CD4-positive, alpha-beta memory T cell (primary cell): Measurements from ENCODE around the gene PPP1R12A. TPM values are rescaled to one million over a fixed set of nuclear protein-coding genes. Genes with fewer than 3 reads are reported as not detected.

Experiments used
- CTCF ChIA-PET: fragments of 350-600 bp; sonication (Branson Sonifier 250); formaldehyde crosslinking; loops from one replicate; lab custom pipeline; 2021; ENCODE audit warnings: inconsistent platforms; ENCODE audit not compliant: partially characterized antibody; lab: Charles Lee
- POLR2A ChIA-PET: fragments of 350-600 bp; sonication (Branson Sonifier 250); formaldehyde crosslinking; loops from one replicate; lab custom pipeline; 2021; ENCODE audit not compliant: partially characterized antibody; lab: Charles Lee
- DNase-seq, 5 donors: peaks; one replicate each; pipeline versions ENCODE4 v3.0.0 to v3.0.0-alpha.2; 2020 to 2022; ENCODE audit warnings: mixed read lengths in 1 of 5
- H3K27ac ChIP-seq: one replicate; pipeline ENCODE4 v1.7.0; 2013; ENCODE audit warnings: low read depth, low read length
- H3K27me3 ChIP-seq: 2 replicates; pipeline ENCODE4 v1.7.0; 2013; ENCODE audit warnings: mild to moderate bottlenecking, low read length, moderate library complexity; ENCODE audit not compliant: insufficient read depth
- H3K36me3 ChIP-seq: 2 replicates; pipeline ENCODE4 v1.7.0; 2013; ENCODE audit warnings: mild to moderate bottlenecking, low read length, moderate library complexity; ENCODE audit not compliant: insufficient read depth
- H3K4me1 ChIP-seq: 2 replicates; pipeline ENCODE4 v1.7.0; 2013; ENCODE audit warnings: mild to moderate bottlenecking, low read length, moderate library complexity; ENCODE audit not compliant: insufficient read depth
- H3K4me3 ChIP-seq, 2 donors: one replicate each; pipeline ENCODE4 v1.7.0; 2013; ENCODE audit warnings: low read length in 2 of 2, mild to moderate bottlenecking in 1 of 2
- H3K9me3 ChIP-seq, 2 donors: one replicate each; pipeline ENCODE4 v1.7.0; 2013; ENCODE audit warnings: low read length in 2 of 2, control low read depth in 1 of 2; ENCODE audit not compliant: control insufficient read depth in 1 of 2
- H3K27ac Mint-ChIP-seq, 7 donors: one replicate each; pipeline ENCODE4 v1.8.0; 2020 to 2021; ENCODE audit warnings: mixed read lengths in 7 of 7, mild to moderate bottlenecking in 6 of 7, inconsistent platforms in 3 of 7, moderate library complexity in 3 of 7
- H3K27me3 Mint-ChIP-seq, 2 donors: one replicate each; pipeline ENCODE4 v1.8.0; 2020 to 2021; ENCODE audit warnings: mixed read lengths in 2 of 2
- H3K36me3 Mint-ChIP-seq, 2 donors: one replicate each; pipeline ENCODE4 v1.8.0; 2020 to 2021; ENCODE audit warnings: mixed read lengths in 2 of 2, inconsistent platforms in 1 of 2, mild to moderate bottlenecking in 1 of 2
- H3K4me1 Mint-ChIP-seq, 4 donors: one replicate each; pipeline ENCODE4 v1.8.0; 2020 to 2021; ENCODE audit warnings: mixed read lengths in 4 of 4, mild to moderate bottlenecking in 1 of 4
- H3K4me3 Mint-ChIP-seq, 8 donors: one replicate each; pipeline ENCODE4 v1.8.0; 2020 to 2021; ENCODE audit warnings: mixed read lengths in 8 of 8, mild to moderate bottlenecking in 7 of 8, moderate library complexity in 6 of 8, inconsistent platforms in 3 of 8
- H3K9me3 Mint-ChIP-seq, 8 donors: one replicate each; pipeline ENCODE4 v1.8.0; 2020 to 2021; ENCODE audit warnings: mixed read lengths in 8 of 8, mild to moderate bottlenecking in 5 of 8, inconsistent platforms in 3 of 8, moderate library complexity in 1 of 8
- intact Hi-C: fragments of 100-400 bp; cut with micrococcal nuclease; formaldehyde crosslinking; loops from one replicate; pipeline ENCODE4 v1.15.1; 2023
- polyA plus RNA-seq, 2 donors: library from polyadenylated mRNA; unstranded; fragments of 300-500 nt; fragmentation: Illumina TruSeq; gene quantifications; one replicate each; pipeline ENCODE4 v1.2.3, GENCODE V29; 2021
- total RNA-seq, 2 experiments: library from RNA; stranded (reverse); gene quantifications; one replicate each; pipeline ENCODE4 v1.2.3, GENCODE V29; 2021

PPP1R12A gene
- total and polyA plus RNA-seq, 4 experiments from 2014 or later: 73.1 to 130 (median 128) TPM

DNA sequence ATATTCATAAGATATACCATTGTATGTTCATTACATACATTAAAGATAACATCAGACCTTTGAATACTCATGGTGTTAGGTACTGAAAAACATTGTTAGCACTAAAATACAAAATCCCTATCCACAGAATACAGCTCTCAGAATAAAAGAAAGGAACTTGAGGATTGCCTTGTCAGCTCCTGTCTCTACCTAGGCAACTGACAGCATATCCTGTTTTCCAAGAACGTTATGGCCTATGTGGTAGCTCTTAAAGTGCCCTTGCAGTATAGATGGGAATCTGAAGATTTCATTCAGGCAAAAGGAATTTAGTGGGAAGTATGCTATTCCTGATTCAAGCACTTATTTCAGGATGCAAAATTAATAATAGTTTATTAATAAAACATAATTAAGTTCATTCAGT, 1.8 kb upstream of the PPP1R12A start:
- Histone ChIP-seq H3K27me3 (no peaks in the 10 kb centered on the region), H3K9me3 (no peaks in the 10 kb centered on the region), H3K4me3 (no peak overlapping the region), H3K27ac (no peak overlapping the region), H3K4me1 (peaks cover 29% of the 10 kb centered on the region), H3K36me3 (no peaks in the 10 kb centered on the region)
- peaks cover 21 to 49% (median 30%) of the 10 kb centered on the region in 4 donors for H3K4me1 Mint-ChIP-seq
- CTCF ChIA-PET: interaction anchor here (1.1 kb wide), 1 partner anchor 50 kb away, joined by 3 read pairs; no protein-coding TSS in a partner anchor
- peak overlapping the region in 1 of 7 donors; percentile 97 for H3K27ac Mint-ChIP-seq
- no peak overlapping the region for H3K4me3 Mint-ChIP-seq
- no peaks in the 10 kb centered on the region for H3K27me3 Mint-ChIP-seq
- peaks cover 0 to 3% (median 0%) of the 10 kb centered on the region in 8 donors for H3K9me3 Mint-ChIP-seq
- H3K36me3 Mint-ChIP-seq: peaks cover 0 to 22% of the 10 kb centered on the region in 2 donors
- POLR2A ChIA-PET: interaction anchor here (1.5 kb wide), 1 partner anchor 9 kb away, joined by 4 read pairs; no protein-coding TSS in a partner anchor
- DNase-seq: no peak
- intact Hi-C loops: no loop called here

DNA sequence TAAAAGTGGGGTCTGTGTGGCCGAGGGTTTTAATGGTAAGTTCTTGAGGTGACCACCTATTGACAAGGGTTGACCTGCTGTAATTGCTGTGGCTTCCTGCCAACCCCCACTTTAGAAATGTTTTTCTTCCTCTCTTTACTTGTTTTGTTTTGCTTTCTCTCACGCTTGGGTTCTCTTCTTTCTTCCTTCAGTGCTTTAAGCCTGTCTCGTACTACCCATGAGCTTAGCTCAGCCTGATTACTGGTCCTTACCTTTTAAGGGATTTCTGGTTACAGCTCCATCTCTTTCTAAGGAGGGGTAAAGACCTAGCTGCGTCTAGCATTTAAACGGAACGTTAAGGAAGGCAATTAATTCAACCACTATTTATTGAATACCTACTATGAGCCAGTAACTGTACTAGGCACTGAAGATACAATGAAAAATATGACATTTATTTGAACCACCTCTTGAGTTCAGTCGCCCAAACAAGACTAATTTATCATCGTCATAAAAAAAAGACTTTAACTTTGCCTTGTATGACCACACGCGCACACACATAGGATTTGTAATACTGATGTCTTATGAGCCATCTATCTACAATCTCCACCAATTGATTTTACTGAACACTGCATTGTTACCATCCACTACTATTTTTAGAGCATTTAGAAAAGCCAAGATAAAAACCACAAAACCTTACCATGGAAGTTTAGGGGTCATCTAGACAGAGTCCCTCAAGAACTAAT, 888 bp upstream of the PPP1R12A start:
- intact Hi-C loops: loop anchor here (2.0 kb wide), 2 partner anchors 49 to 251 kb away; no protein-coding TSS in a partner anchor
- CTCF ChIA-PET: interaction anchor here (1.1 to 2.8 kb wide), 3 partner anchors 50 to 251 kb away, joined by 3 to 12 read pairs (median 3); no protein-coding TSS in a partner anchor
- H3K9me3 Mint-ChIP-seq: peaks cover 0 to 3% (median 0%) of the 10 kb centered on the region in 8 donors
- H3K27me3 ChIP-seq: no peaks in the 10 kb centered on the region
- H3K9me3 ChIP-seq: no peaks in the 10 kb centered on the region
- peaks cover 25 to 56% (median 36%) of the 10 kb centered on the region in 4 donors for H3K4me1 Mint-ChIP-seq
- peak overlapping the region; percentile 89 to 99 (median 98) for H3K27ac Mint-ChIP-seq
- H3K36me3 Mint-ChIP-seq: peaks cover 0 to 22% of the 10 kb centered on the region in 2 donors
- H3K27me3 Mint-ChIP-seq: no peaks in the 10 kb centered on the region
- peak overlapping the region; percentile 91 to 100 (median 96) for H3K4me3 Mint-ChIP-seq
- peak overlapping the region; percentile 80 to 90 for H3K4me3 ChIP-seq
- no peaks in the 10 kb centered on the region for H3K36me3 ChIP-seq
- peaks cover 34% of the 10 kb centered on the region for H3K4me1 ChIP-seq
- peak overlapping the region; percentile 91 for H3K27ac ChIP-seq
- no peak for DNase-seq
- POLR2A ChIA-PET: interaction anchor here (0.7 to 1.5 kb wide), 4 partner anchors 8 to 41 kb away, joined by 3 to 4 read pairs (median 3); no protein-coding TSS in a partner anchor

DNA sequence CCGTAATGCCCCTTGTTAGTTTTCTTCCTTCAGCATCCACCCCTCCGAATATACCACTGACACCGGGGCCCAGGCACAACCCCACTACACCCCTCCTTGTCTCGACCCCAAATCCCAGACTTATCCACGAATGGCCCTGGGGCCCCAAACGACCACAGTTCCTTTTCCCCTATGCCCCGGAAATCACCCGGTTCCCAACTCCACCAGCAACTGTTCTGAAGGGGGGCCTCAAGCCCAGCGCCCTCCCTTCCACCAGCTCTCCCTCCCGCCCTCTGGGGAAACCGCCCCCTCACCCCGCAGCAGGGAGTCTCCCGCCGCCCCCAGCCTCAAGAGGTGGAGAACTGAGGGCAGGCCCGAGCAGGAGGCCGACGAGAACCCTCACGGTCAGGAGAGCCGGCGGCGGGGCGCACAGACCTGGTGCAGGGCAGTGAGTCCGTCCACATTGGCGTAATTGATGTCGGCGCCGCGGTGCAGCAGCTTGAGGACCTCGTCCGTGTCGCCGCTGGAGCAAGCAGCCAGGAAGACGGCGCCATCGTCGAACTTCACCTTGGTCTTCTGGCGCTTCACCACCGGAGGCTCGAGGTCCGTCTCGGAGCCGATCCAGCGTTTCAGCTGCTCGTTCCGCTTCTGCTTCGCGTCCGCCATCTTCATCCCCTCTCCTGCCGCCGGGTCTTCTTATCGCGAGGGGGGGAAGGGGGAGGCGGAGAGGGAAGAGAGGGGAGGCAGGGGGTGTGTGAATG, 446 bp downstream of the PPP1R12A start:
- H3K4me3 Mint-ChIP-seq: peak overlapping the region; percentile 91 to 100 (median 96)
- H3K9me3 ChIP-seq: no peaks in the 10 kb centered on the region
- H3K4me1 Mint-ChIP-seq: peaks cover 32 to 65% (median 45%) of the 10 kb centered on the region in 4 donors
- DNase-seq: peak in 2 of 5 donors; percentile 55 to 69
- H3K27me3 ChIP-seq: no peaks in the 10 kb centered on the region
- intact Hi-C loops: loop anchor here (2.0 kb wide), 2 partner anchors 48 to 252 kb away; no protein-coding TSS in a partner anchor
- peaks cover 0 to 3% (median 0%) of the 10 kb centered on the region in 8 donors for H3K9me3 Mint-ChIP-seq
- no peaks in the 10 kb centered on the region for H3K36me3 ChIP-seq
- no peaks in the 10 kb centered on the region for H3K27me3 Mint-ChIP-seq
- ChIA-PET POLR2A (interaction anchor here (0.6 to 1.4 kb wide), 4 partner anchors 39 to 336 kb away, joined by 3 to 6 read pairs (median 4); no protein-coding TSS in a partner anchor), CTCF (interaction anchor here (1.3 to 2.8 kb wide), 4 partner anchors 43 to 253 kb away, joined by 3 to 12 read pairs (median 4); no protein-coding TSS in a partner anchor)
- H3K4me3 ChIP-seq: peak overlapping the region; percentile 68 to 90
- peak overlapping the region; percentile 89 to 99 (median 98) for H3K27ac Mint-ChIP-seq
- peaks cover 0 to 22% of the 10 kb centered on the region in 2 donors for H3K36me3 Mint-ChIP-seq
- H3K4me1 ChIP-seq: peaks cover 42% of the 10 kb centered on the region
- peak overlapping the region; percentile 91 for H3K27ac ChIP-seq

DNA sequence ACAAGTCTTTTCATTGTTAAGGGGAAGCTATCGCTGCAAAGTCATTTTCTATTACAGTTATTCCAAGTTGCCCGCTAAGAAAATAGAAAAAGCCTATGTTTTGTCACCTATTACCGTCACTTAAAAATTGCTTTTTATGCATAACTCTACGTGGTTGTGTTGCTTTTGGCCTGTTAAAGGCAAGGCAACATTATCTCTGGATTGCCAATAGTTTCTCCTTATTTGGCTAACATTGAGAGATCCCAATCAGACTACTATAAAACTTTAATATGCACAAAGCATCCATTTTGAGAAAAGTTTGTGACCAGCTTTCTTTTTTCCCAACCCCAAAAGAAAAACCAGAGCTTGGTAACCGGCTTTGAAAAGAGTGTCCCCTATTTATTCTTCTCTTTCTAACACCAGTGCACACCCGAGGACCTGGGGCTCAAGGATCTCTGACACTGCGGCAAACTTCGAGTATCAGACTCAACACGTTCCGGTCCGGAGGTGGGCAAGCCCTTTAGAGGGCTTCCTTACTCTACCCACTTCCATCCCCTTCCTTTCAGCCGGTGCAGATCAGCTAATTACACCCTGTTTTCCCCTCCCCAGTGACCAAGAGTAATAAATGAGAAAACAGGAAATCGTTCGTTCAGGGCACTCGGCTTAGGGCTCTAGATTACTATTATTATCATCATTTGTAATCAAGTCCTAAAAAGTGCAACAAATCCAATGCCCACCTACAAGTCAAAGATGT, 1.2 kb downstream of the PPP1R12A start:
- peak overlapping the region; percentile 68 to 90 for H3K4me3 ChIP-seq
- peak; percentile 2 to 45 (median 24) for DNase-seq
- no peaks in the 10 kb centered on the region for H3K27me3 ChIP-seq
- Mint-ChIP-seq H3K4me3 (peak overlapping the region; percentile 91 to 100 (median 96)), H3K27ac (peak overlapping the region; percentile 89 to 99 (median 98)), H3K4me1 (peaks cover 34 to 71% (median 50%) of the 10 kb centered on the region in 4 donors), H3K36me3 (peaks cover 0 to 22% of the 10 kb centered on the region in 2 donors), H3K27me3 (no peaks in the 10 kb centered on the region), H3K9me3 (peaks cover 0 to 3% (median 0%) of the 10 kb centered on the region in 8 donors)
- ChIA-PET POLR2A (interaction anchor here (0.5 to 1.4 kb wide), 5 partner anchors 9 to 136 kb away, joined by 3 to 6 read pairs (median 4); no protein-coding TSS in a partner anchor), CTCF (interaction anchor here (1.4 to 2.8 kb wide), 3 partner anchors 43 to 253 kb away, joined by 3 to 12 read pairs (median 5); no protein-coding TSS in a partner anchor)
- intact Hi-C loops: loop anchor here (2.0 kb wide), 2 partner anchors 47 to 253 kb away; no protein-coding TSS in a partner anchor
- no peaks in the 10 kb centered on the region for H3K9me3 ChIP-seq
- peaks cover 47% of the 10 kb centered on the region for H3K4me1 ChIP-seq
- no peaks in the 10 kb centered on the region for H3K36me3 ChIP-seq
- H3K27ac ChIP-seq: peak overlapping the region; percentile 91

DNA sequence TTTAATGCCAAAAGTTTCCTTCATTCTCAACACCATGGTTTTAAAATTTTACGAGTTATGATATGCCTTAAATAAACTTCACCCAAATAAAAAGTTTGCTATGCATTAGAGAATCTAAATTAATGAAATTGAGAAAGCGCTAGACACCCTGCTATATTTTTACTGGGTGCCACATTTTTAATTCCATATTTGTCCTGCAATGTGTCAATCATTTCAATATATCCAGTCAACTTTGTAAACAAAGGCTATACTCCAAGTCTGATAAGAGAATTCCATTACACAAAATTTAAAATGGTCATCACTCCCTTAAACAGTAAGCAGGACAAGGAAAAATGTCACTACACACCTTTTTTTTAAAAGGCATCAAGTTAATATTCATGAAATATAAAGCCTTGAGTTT, 1.9 kb downstream of the PPP1R12A start:
- peak overlapping the region; percentile 91 to 100 (median 96) for H3K4me3 Mint-ChIP-seq
- no peak for DNase-seq
- H3K27ac Mint-ChIP-seq: peak overlapping the region in 5 of 7 donors; percentile 48 to 99 (median 97)
- CTCF ChIA-PET: interaction anchor here (1.8 to 2.8 kb wide), 2 partner anchors 45 to 254 kb away, joined by 5 to 12 read pairs; no protein-coding TSS in a partner anchor
- H3K36me3 Mint-ChIP-seq: peaks cover 0 to 22% of the 10 kb centered on the region in 2 donors
- intact Hi-C loops: no loop called here
- Histone ChIP-seq H3K4me1 (peaks cover 54% of the 10 kb centered on the region), H3K36me3 (no peaks in the 10 kb centered on the region), H3K27ac (peak overlapping the region; percentile 91), H3K4me3 (peak overlapping the region; percentile 68 to 90), H3K9me3 (no peaks in the 10 kb centered on the region), H3K27me3 (no peaks in the 10 kb centered on the region)
- peaks cover 0 to 3% (median 0%) of the 10 kb centered on the region in 8 donors for H3K9me3 Mint-ChIP-seq
- POLR2A ChIA-PET: interaction anchor here (0.8 kb wide), 1 partner anchor 8 kb away, joined by 4 read pairs; no protein-coding TSS in a partner anchor
- no peaks in the 10 kb centered on the region for H3K27me3 Mint-ChIP-seq
- peaks cover 39 to 77% (median 56%) of the 10 kb centered on the region in 4 donors for H3K4me1 Mint-ChIP-seq

DNA sequence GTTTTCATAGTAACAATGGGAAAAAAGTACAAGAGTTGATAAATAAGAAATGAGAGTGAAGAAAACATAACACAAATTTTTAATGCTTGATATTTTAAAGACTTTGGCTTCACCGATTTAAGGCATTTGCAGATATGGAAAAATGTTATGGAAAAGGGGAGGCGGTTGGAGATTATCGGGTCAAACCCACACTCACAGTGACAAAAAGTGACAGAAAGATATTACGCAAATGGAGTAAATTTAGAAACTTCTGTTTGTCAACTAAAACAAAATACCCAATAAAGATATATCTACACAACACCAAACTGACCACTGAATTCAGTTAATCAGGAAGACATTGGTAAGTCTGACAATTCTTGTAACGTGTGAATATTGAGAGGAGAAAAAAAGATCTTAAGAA, 2.5 kb downstream of the PPP1R12A start:
- H3K27me3 Mint-ChIP-seq: no peaks in the 10 kb centered on the region
- Histone ChIP-seq H3K9me3 (no peaks in the 10 kb centered on the region), H3K27ac (no peak overlapping the region), H3K4me1 (peaks cover 61% of the 10 kb centered on the region), H3K36me3 (no peaks in the 10 kb centered on the region), H3K4me3 (peak overlapping the region in 1 of 2 donors; percentile 90), H3K27me3 (no peaks in the 10 kb centered on the region)
- H3K4me3 Mint-ChIP-seq: peak overlapping the region; percentile 71 to 99 (median 94)
- DNase-seq: no peak
- ChIA-PET CTCF (interaction anchor here (1.1 kb wide), 1 partner anchor 21 kb away, joined by 3 read pairs; no protein-coding TSS in a partner anchor), POLR2A (no interaction called here)
- H3K9me3 Mint-ChIP-seq: peaks cover 0 to 3% (median 0%) of the 10 kb centered on the region in 8 donors
- peaks cover 43 to 84% (median 62%) of the 10 kb centered on the region in 4 donors for H3K4me1 Mint-ChIP-seq
- peak overlapping the region in 5 of 7 donors; percentile 31 to 97 (median 67) for H3K27ac Mint-ChIP-seq
- intact Hi-C loops: no loop called here
- H3K36me3 Mint-ChIP-seq: peaks cover 0 to 22% of the 10 kb centered on the region in 2 donors
